ENCODE results near the gene GRIA3.

The GRIA3 gene

GRCh38 chrX:123184219-123184865 is at the start of gene GRIA3:
Gene GRIA3, plus strand, starts transcription at chrX:123184278. Its CDS starts 258 bp downstream, at chrX:123184536.
- TF ChIP-seq GATA3 (IDR thresholded peaks at IDR 0.05; ENCODE audit: low read depth, low read length) (no peak), GATA2 (IDR thresholded peaks at IDR 0.05; ENCODE audit: low read depth, low read length) (no peak)

- TF ChIP-seq GATA2 (IDR thresholded peaks at IDR 0.05; ENCODE audit: low read depth, low read length) (no peak), GATA3 (IDR thresholded peaks at IDR 0.05; ENCODE audit: low read depth, low read length) (no peak)
Measured at GRCh38 chrX:123138473-123138872, 45.6 kb upstream of the GRIA3 start.

GRCh38 chrX:123140454-123140853 is 43.6 kb upstream of the GRIA3 start:
- TF ChIP-seq GATA3 (IDR thresholded peaks at IDR 0.05; ENCODE audit: low read depth, low read length) (no peak), GATA2 (IDR thresholded peaks at IDR 0.05; ENCODE audit: low read depth, low read length) (no peak)

GRCh38 chrX:123140904-123141303 is 43.2 kb upstream of the GRIA3 start:
- no peak for TF ChIP-seq GATA2 (IDR thresholded peaks at IDR 0.05; ENCODE audit: low read depth, low read length)

- TF ChIP-seq GATA3 (IDR thresholded peaks at IDR 0.05; ENCODE audit: low read depth, low read length): no peak
- no peak for TF ChIP-seq GATA2 (IDR thresholded peaks at IDR 0.05; ENCODE audit: low read depth, low read length)
Measured at GRCh38 chrX:123153846-123154335, 30.2 kb upstream of the GRIA3 start.

GRCh38 chrX:123155327-123155726 is 28.8 kb upstream of the GRIA3 start:
- TF ChIP-seq GATA3 (IDR thresholded peaks at IDR 0.05; ENCODE audit: low read depth, low read length): no peak
- no peak for TF ChIP-seq GATA2 (IDR thresholded peaks at IDR 0.05; ENCODE audit: low read depth, low read length)

GRCh38 chrX:123157586-123157985 is 26.5 kb upstream of the GRIA3 start:
- TF ChIP-seq GATA2 (IDR thresholded peaks at IDR 0.05; ENCODE audit: low read depth, low read length) (no peak), GATA3 (IDR thresholded peaks at IDR 0.05; ENCODE audit: low read depth, low read length) (no peak)

GRCh38 chrX:123159403-123159802 is 24.7 kb upstream of the GRIA3 start:
- no peak for TF ChIP-seq GATA2 (IDR thresholded peaks at IDR 0.05; ENCODE audit: low read depth, low read length)
- TF ChIP-seq GATA3 (IDR thresholded peaks at IDR 0.05; ENCODE audit: low read depth, low read length): no peak

GRCh38 chrX:123167621-123168020 is 16.5 kb upstream of the GRIA3 start:
- no peak for TF ChIP-seq GATA2 (IDR thresholded peaks at IDR 0.05; ENCODE audit: low read depth, low read length)
- TF ChIP-seq GATA3 (IDR thresholded peaks at IDR 0.05; ENCODE audit: low read depth, low read length): no peak

GRCh38 chrX:123169247-123169901 is 14.7 kb upstream of the GRIA3 start:
- TF ChIP-seq GATA2 (IDR thresholded peaks at IDR 0.05; ENCODE audit: low read depth, low read length) (no peak), GATA3 (IDR thresholded peaks at IDR 0.05; ENCODE audit: low read depth, low read length) (no peak)

- TF ChIP-seq GATA2 (IDR thresholded peaks at IDR 0.05; ENCODE audit: low read depth, low read length) (0 out of 2 replicates have a peak, but pooled peaks have one; percentile 26), GATA3 (IDR thresholded peaks at IDR 0.05; ENCODE audit: low read depth, low read length) (no peak)
Measured at GRCh38 chrX:123170546-123170945, 13.5 kb upstream of the GRIA3 start.

- TF ChIP-seq GATA3 (IDR thresholded peaks at IDR 0.05; ENCODE audit: low read depth, low read length) (no peak), GATA2 (IDR thresholded peaks at IDR 0.05; ENCODE audit: low read depth, low read length) (no peak)
Measured at GRCh38 chrX:123171781-123172180, 12.3 kb upstream of the GRIA3 start.

GRCh38 chrX:123172869-123173268 is 11.2 kb upstream of the GRIA3 start:
- TF ChIP-seq GATA2 (IDR thresholded peaks at IDR 0.05; ENCODE audit: low read depth, low read length) (no peak), GATA3 (IDR thresholded peaks at IDR 0.05; ENCODE audit: low read depth, low read length) (no peak)

GRCh38 chrX:123173833-123174232 is 10.2 kb upstream of the GRIA3 start:
- TF ChIP-seq GATA3 (IDR thresholded peaks at IDR 0.05; ENCODE audit: low read depth, low read length) (no peak), GATA2 (IDR thresholded peaks at IDR 0.05; ENCODE audit: low read depth, low read length) (no peak)

All from SH-SY5Y (cell line).